Vagina (tissue), 2 donors: ENCODE data around the gene UMODL1. TPM values are rescaled to one million over a fixed set of nuclear protein-coding genes. Genes with fewer than 3 reads are reported as not detected.

Experiments used
- DNase-seq, 2 donors: peaks; one replicate each; pipeline ENCODE4 v3.0.0-alpha.2; 2017; ENCODE audit errors: extremely low spot score in 2 of 2
- H3K27ac ChIP-seq: fragments of 200-600 bp; sonication (generic); one replicate; pipeline ENCODE4 v1.5.1; 2019
- H3K27me3 ChIP-seq: fragments of 200-600 bp; sonication (generic); one replicate; pipeline ENCODE4 v1.5.1; 2019
- H3K36me3 ChIP-seq, 2 donors: fragments of 200-600 bp; sonication (generic); one replicate each; pipeline ENCODE4 v1.5.1; 2017 to 2019
- H3K4me1 ChIP-seq: fragments of 200-600 bp; sonication (generic); one replicate; pipeline ENCODE4 v1.5.1; 2019
- H3K4me3 ChIP-seq, 2 donors: fragments of 200-600 bp; sonication (generic); 1 replicate in 1 of 2; 2 replicates in 1 of 2; pipeline ENCODE4 v1.5.1; 2016 to 2019
- H3K9me3 ChIP-seq: fragments of 200-600 bp; sonication (generic); one replicate; pipeline ENCODE4 v1.5.1; 2019
- CTCF ChIP-seq, 3 experiments: fragments of 450-650 bp in 2 of 3; fragments of 200-600 bp in 1 of 3; sonication (generic) in 1 of 3; IDR thresholded peaks; one replicate each; pipeline ENCODE4 v1.5.1; 2017 to 2019; ENCODE audit warnings: antibody characterized with exemption in 3 of 3, mild to moderate bottlenecking in 2 of 3, moderate library complexity in 2 of 3
- POLR2A ChIP-seq, 2 donors: fragments of 450-650 bp; IDR thresholded peaks; one replicate each; pipeline ENCODE4 v1.6.1; 2017; ENCODE audit warnings: antibody characterized with exemption in 2 of 2, mild to moderate bottlenecking in 2 of 2, moderate library complexity in 2 of 2
- POLR2AphosphoS5 ChIP-seq, 2 donors: sonication (generic); formaldehyde crosslinking; IDR thresholded peaks; one replicate each; pipeline ENCODE4 v1.9.0; 2017; ENCODE audit warnings: antibody characterized with exemption in 2 of 2, mild to moderate bottlenecking in 2 of 2, low read depth in 1 of 2; ENCODE audit not compliant: insufficient read depth in 1 of 2
- intact Hi-C: fragments of 100-400 bp; cut with DNase I; formaldehyde crosslinking; loops from one replicate; pipeline ENCODE4 v1.15.1; 2023
- total RNA-seq: library from RNA; depleted of rRNA; stranded (reverse); fragments of >200 nt; gene quantifications from one replicate; pipeline ENCODE4 v1.2.3, GENCODE V29; 2016

UMODL1 gene
- total RNA-seq, 1 donor from 2014 or later: not detected

DNA sequence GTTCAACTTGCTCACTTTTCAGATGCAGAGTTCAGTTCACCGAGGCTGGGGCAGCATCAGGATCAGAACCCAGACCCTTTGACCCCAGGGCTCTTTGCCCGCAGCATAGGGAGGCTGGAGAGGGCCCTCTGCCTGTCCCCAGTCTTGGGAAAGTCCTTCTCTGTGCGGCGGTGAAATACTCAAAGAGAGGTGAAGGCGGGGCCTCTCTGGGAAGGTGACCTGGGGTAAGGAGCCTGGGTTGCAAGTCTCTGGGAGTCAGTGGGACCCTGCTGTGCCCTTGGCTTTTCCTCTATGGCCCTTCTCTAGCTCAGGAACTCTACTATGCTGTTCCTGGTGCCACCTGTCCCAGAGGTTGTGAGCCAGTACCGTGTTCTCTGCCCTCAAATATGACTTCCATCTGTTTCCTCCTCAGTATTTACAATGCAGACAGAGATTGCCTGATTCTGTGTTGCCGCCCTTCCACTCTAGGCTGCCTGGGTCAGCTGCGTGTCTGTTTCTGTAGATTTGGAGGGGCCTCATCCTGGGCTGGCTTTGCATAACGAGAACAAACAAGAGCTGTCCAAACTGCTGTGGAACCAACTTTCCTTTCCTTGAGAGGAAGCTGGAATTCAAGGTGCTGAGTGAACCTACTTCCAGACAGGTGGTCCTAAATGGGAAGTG lies 42.2 kb upstream of the UMODL1 start:
- no peaks in the 10 kb centered on the region for H3K27me3 ChIP-seq
- H3K36me3 ChIP-seq: no peaks in the 10 kb centered on the region
- no peak for DNase-seq
- intact Hi-C loops: loop anchor here (10.0 kb wide), 1 partner anchor 76 kb away; no protein-coding TSS in a partner anchor
- H3K27ac ChIP-seq: peak overlapping the region; percentile 69
- H3K9me3 ChIP-seq: no peaks in the 10 kb centered on the region
- TF ChIP-seq POLR2AphosphoS5 (IDR thresholded peaks at IDR 0.05; ENCODE audit: insufficient read depth in 1 of 2, low read depth in 1 of 2) (no peak), CTCF (IDR thresholded peaks at IDR 0.05) (no peak), POLR2A (IDR thresholded peaks at IDR 0.05) (no peak)
- no peak overlapping the region for H3K4me3 ChIP-seq
- H3K4me1 ChIP-seq: peaks cover 12% of the 10 kb centered on the region

DNA sequence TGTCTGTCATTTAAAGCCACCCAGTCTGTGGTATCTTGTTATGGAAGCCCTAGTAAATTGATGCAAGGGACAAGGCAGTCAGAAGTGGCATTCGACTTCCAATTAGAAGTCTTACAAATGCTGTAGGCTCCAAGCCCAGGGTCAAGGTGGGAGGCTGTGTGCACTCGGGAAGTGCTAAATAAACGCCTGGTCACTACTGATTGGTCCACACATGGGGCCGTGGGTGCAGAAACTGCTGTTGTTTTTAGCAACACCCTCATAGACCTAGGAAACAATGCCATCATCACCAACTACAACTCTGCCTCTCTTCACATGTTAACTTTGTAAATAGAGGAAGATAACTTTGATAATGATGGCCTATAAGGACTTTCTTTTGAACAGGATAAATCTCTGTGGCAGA lies 40.8 kb upstream of the UMODL1 start:
- Histone ChIP-seq H3K27me3 (no peaks in the 10 kb centered on the region), H3K9me3 (no peaks in the 10 kb centered on the region), H3K4me3 (no peak overlapping the region), H3K27ac (no peak overlapping the region), H3K4me1 (peaks cover 12% of the 10 kb centered on the region), H3K36me3 (no peaks in the 10 kb centered on the region)
- TF ChIP-seq POLR2A (IDR thresholded peaks at IDR 0.05): no peak
- no peak for TF ChIP-seq POLR2AphosphoS5 (IDR thresholded peaks at IDR 0.05; ENCODE audit: insufficient read depth in 1 of 2, low read depth in 1 of 2)
- no peak for TF ChIP-seq CTCF (IDR thresholded peaks at IDR 0.05)
- no peak for DNase-seq
- intact Hi-C loops: no loop called here

- no peak for DNase-seq
- intact Hi-C loops: no loop called here
- Histone ChIP-seq H3K27ac (no peak overlapping the region), H3K27me3 (no peaks in the 10 kb centered on the region), H3K4me1 (peaks cover 12% of the 10 kb centered on the region), H3K36me3 (no peaks in the 10 kb centered on the region), H3K9me3 (no peaks in the 10 kb centered on the region), H3K4me3 (no peak overlapping the region)
- TF ChIP-seq POLR2AphosphoS5 (IDR thresholded peaks at IDR 0.05; ENCODE audit: insufficient read depth in 1 of 2, low read depth in 1 of 2): no peak
- no peak for TF ChIP-seq CTCF (IDR thresholded peaks at IDR 0.05)
- TF ChIP-seq POLR2A (IDR thresholded peaks at IDR 0.05): no peak
Measured at GRCh38 chr21:42031241-42031640, 39.9 kb upstream of the UMODL1 start.

- Histone ChIP-seq H3K9me3 (no peaks in the 10 kb centered on the region), H3K4me1 (peaks cover 12% of the 10 kb centered on the region), H3K27me3 (no peaks in the 10 kb centered on the region), H3K27ac (no peak overlapping the region), H3K36me3 (no peaks in the 10 kb centered on the region), H3K4me3 (no peak overlapping the region)
- intact Hi-C loops: no loop called here
- DNase-seq: no peak
- TF ChIP-seq POLR2AphosphoS5 (IDR thresholded peaks at IDR 0.05; ENCODE audit: insufficient read depth in 1 of 2, low read depth in 1 of 2) (no peak), POLR2A (IDR thresholded peaks at IDR 0.05) (no peak), CTCF (IDR thresholded peaks at IDR 0.05) (no peak)
Measured at GRCh38 chr21:42031816-42032215, 39.3 kb upstream of the UMODL1 start.

- peaks cover 12% of the 10 kb centered on the region for H3K4me1 ChIP-seq
- no peaks in the 10 kb centered on the region for H3K36me3 ChIP-seq
- DNase-seq: no peak
- H3K9me3 ChIP-seq: no peaks in the 10 kb centered on the region
- TF ChIP-seq CTCF (IDR thresholded peaks at IDR 0.05) (no peak), POLR2A (IDR thresholded peaks at IDR 0.05) (no peak), POLR2AphosphoS5 (IDR thresholded peaks at IDR 0.05; ENCODE audit: insufficient read depth in 1 of 2, low read depth in 1 of 2) (no peak)
- intact Hi-C loops: no loop called here
- H3K4me3 ChIP-seq: no peak overlapping the region
- H3K27ac ChIP-seq: no peak overlapping the region
- no peaks in the 10 kb centered on the region for H3K27me3 ChIP-seq
Measured at GRCh38 chr21:42032266-42032665, 38.9 kb upstream of the UMODL1 start.
